Measurements from ENCODE around the gene CCR1. TPM values are rescaled to one million over a fixed set of nuclear protein-coding genes. Genes with fewer than 3 reads are reported as not detected.

Gene CCR1
- total and polyA plus RNA-seq, 2 of the 13 experiments (the other 11 are each of a cell fraction or from before 2014, with no cell fraction given): not detected

DNA sequence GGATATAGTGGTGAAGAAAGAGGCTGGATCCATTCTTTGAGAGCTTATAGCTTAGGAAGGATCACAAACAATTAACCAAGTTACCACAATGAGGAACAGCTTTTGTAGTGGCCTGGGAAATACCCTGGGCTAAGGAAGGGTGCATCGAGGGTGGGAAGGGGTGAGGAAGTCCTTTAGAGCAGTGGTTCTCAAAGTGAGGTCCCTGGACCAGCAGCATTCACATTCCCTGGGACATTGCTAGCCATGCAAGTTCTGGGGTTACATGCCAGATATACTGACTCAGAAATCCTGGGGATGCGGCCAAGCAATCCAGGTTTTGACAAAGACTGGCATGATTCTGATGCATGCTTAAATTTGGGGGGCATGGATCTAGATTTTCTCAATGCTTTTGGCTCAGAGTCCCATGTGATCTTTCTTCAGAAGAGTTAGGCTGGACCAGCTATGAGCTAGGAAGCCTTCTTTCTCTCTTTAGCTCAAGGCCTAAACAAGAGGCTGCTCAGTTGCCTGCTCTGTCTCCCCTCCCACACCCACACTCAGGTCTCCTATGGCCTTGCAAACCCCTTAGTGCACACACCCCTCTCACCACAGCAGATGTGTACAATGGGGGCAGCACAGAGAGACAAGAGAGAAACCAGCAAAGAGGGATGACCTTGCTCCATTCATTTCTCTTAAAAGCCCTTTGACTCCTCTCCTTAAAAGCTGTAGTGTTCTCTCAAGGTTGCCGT, 1.8 kb upstream of the CCR1 start:
- ATAC-seq (no peak), DNase-seq (ENCODE audit: low spot score) (no peak), FAIRE-seq (no peak)
- H3K4me3 ChIP-seq (replicated peaks in 1 of 3; ENCODE audit: insufficient read depth in 1 of 3, low read depth in 2 of 3, low read length in 3 of 3): no peak overlapping the region
- intact Hi-C loops (cut with micrococcal nuclease; ENCODE audit: unreplicated experiment) (no loop called here), in situ Hi-C loops (cut with HindIII; ENCODE audit: extremely low pct_ligation_motif_present, low pct_unique_long_range_greater_than_20kb) (no loop called here)
- no peak overlapping the region for H3K4me2 ChIP-seq (ENCODE audit: low read depth, low read length)
- H2AFZ ChIP-seq (ENCODE audit: low read length): no peak overlapping the region
- H3K36me3 ChIP-seq (replicated peaks in 1 of 2; ENCODE audit: control insufficient read depth in 1 of 2, insufficient read depth in 2 of 2, low read length in 2 of 2): no peaks in the 10 kb centered on the region
- H3K27me3 ChIP-seq (ENCODE audit: control insufficient read depth in 1 of 2, insufficient read depth in 2 of 2, low read length in 2 of 2): no peaks in the 10 kb centered on the region
- TF ChIP-seq, protein P1, sequence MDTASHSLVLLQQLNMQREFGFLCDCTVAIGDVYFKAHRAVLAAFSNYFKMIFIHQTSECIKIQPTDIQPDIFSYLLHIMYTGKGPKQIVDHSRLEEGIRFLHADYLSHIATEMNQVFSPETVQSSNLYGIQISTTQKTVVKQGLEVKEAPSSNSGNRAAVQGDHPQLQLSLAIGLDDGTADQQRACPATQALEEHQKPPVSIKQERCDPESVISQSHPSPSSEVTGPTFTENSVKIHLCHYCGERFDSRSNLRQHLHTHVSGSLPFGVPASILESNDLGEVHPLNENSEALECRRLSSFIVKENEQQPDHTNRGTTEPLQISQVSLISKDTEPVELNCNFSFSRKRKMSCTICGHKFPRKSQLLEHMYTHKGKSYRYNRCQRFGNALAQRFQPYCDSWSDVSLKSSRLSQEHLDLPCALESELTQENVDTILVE (CRISPR knock-in tag; IDR thresholded peaks at IDR 0.05): no peak
- no peak for TF ChIP-seq RELA (CRISPR knock-in tag; IDR thresholded peaks at IDR 0.05)
- TF ChIP-seq, protein P2, sequence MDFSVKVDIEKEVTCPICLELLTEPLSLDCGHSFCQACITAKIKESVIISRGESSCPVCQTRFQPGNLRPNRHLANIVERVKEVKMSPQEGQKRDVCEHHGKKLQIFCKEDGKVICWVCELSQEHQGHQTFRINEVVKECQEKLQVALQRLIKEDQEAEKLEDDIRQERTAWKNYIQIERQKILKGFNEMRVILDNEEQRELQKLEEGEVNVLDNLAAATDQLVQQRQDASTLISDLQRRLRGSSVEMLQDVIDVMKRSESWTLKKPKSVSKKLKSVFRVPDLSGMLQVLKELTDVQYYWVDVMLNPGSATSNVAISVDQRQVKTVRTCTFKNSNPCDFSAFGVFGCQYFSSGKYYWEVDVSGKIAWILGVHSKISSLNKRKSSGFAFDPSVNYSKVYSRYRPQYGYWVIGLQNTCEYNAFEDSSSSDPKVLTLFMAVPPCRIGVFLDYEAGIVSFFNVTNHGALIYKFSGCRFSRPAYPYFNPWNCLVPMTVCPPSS (IDR thresholded peaks at IDR 0.05): no peak
- TF ChIP-seq, protein P3, sequence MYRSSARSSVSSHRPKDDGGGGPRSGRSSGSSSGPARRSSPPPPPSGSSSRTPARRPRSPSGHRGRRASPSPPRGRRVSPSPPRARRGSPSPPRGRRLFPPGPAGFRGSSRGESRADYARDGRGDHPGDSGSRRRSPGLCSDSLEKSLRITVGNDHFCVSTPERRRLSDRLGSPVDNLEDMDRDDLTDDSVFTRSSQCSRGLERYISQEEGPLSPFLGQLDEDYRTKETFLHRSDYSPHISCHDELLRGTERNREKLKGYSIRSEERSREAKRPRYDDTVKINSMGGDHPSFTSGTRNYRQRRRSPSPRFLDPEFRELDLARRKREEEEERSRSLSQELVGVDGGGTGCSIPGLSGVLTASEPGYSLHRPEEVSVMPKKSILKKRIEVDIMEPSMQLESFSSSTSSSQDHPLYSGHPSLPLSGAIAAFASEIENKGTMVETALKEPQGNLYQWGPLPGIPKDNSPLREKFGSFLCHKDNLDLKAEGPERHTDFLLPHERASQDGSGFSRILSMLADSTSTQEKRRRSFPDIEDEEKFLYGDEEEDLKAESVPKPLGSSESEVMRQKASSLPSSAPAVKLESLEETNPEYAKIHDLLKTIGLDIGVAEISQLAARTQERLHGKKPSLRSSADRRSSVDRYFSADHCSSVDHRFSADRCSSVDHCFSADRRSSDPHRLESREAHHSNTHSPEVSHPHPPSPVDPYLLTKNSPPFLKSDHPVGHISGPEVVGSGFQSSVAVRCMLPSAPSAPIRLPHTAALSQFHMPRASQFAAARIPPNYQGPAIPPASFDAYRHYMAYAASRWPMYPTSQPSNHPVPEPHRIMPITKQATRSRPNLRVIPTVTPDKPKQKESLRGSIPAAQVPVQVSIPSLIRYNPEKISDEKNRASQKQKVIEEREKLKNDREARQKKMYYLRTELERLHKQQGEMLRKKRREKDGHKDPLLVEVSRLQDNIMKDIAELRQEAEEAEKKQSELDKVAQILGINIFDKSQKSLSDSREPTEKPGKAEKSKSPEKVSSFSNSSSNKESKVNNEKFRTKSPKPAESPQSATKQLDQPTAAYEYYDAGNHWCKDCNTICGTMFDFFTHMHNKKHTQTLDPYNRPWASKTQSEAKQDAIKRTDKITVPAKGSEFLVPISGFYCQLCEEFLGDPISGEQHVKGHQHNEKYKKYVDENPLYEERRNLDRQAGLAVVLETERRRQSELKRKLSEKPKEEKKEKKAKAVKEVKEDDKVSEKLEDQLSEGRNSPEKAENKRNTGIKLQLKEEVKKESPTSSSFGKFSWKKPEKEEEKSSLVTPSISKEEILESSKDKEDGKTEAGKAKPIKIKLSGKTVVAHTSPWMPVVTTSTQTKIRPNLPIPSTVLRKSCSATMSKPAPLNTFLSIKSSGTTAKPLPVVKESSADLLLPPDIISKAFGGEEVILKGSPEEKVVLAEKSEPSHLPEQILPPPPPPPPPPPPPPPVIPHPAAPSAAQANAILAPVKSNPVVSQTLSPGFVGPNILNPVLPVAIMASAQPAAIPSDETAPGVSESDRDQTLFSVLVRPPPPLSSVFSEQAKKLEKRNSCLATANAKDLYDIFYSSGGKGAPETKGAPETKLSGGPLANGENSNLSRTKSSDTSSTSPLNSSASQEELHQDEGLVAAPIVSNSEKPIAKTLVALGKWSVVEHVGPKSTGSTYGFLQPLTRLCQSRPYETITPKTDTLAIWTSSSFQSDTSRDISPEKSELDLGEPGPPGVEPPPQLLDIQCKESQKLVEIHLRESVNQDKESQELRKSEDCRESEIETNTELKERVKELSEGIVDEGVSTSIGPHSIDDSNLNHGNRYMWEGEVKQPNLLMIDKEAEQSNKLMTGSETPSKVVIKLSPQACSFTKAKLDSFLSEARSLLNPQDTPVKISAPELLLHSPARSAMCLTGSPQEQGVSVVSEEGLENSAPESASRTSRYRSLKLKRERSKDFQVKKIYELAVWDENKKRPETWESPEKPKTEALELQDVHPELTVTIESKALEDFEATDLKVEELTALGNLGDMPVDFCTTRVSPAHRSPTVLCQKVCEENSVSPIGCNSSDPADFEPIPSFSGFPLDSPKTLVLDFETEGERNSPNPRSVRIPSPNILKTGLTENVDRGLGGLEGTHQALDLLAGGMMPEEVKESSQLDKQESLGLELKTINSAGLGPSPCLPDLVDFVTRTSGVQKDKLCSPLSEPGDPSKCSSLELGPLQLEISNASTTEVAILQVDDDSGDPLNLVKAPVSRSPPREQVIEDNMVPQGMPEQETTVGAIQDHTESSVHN (CRISPR knock-in tag; IDR thresholded peaks at IDR 0.05): no peak
- TF ChIP-seq, protein P4, sequence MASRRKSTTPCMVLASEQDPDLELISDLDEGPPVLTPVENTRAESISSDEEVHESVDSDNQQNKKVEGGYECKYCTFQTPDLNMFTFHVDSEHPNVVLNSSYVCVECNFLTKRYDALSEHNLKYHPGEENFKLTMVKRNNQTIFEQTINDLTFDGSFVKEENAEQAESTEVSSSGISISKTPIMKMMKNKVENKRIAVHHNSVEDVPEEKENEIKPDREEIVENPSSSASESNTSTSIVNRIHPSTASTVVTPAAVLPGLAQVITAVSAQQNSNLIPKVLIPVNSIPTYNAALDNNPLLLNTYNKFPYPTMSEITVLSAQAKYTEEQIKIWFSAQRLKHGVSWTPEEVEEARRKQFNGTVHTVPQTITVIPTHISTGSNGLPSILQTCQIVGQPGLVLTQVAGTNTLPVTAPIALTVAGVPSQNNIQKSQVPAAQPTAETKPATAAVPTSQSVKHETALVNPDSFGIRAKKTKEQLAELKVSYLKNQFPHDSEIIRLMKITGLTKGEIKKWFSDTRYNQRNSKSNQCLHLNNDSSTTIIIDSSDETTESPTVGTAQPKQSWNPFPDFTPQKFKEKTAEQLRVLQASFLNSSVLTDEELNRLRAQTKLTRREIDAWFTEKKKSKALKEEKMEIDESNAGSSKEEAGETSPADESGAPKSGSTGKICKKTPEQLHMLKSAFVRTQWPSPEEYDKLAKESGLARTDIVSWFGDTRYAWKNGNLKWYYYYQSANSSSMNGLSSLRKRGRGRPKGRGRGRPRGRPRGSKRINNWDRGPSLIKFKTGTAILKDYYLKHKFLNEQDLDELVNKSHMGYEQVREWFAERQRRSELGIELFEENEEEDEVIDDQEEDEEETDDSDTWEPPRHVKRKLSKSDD (CRISPR knock-in tag; IDR thresholded peaks at IDR 0.05; ENCODE audit: low read depth): no peak
- TF ChIP-seq ZNF629 (CRISPR knock-in tag; conservative IDR thresholded peaks at IDR 0.05): no peak
- TF ChIP-seq, protein P5, sequence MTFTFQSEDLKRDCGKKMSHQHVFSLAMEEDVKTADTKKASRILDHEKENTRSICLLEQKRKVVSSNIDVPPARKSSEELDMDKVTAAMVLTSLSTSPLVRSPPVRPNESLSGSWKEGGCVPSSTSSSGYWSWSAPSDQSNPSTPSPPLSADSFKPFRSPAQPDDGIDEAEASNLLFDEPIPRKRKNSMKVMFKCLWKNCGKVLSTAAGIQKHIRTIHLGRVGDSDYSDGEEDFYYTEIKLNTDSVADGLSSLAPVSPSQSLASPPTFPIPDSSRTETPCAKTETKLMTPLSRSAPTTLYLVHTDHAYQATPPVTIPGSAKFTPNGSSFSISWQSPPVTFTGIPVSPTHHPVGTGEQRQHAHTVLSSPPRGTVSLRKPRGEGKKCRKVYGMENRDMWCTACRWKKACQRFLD (CRISPR knock-in tag; IDR thresholded peaks at IDR 0.05; ENCODE audit: borderline replicate concordance): no peak
- no peak for TF ChIP-seq MTA3 (CRISPR knock-in tag; IDR thresholded peaks at IDR 0.05)
- ChIA-PET CTCF (ENCODE audit: low intra/inter-chr PET ratio, low total read pairs) (no interaction called here), POLR2A (no interaction called here)
- 13% methylated on average over 3 of the region's 3 CpGs for WGBS (ENCODE audit: low lambda C conversion rate)
- no peaks in the 10 kb centered on the region for H3K79me2 ChIP-seq (ENCODE audit: insufficient read depth, low read length)
- no peaks in the 10 kb centered on the region for H4K20me1 ChIP-seq (ENCODE audit: insufficient read depth, low read length)
- no peak overlapping the region for H3K27ac ChIP-seq (ENCODE audit: extremely low read length, insufficient read depth, low read length)
- no peak overlapping the region for H3K9ac ChIP-seq (ENCODE audit: insufficient read depth, low read depth, low read length)
- BruUV-seq (replicated peaks): no TSS peak
- no peaks in the 10 kb centered on the region for H3K9me3 ChIP-seq (ENCODE audit: low read length)
- H3K4me1 ChIP-seq (ENCODE audit: insufficient read depth, low read length): peaks cover 4% of the 10 kb centered on the region; the same call in 1 of the 2 replicates
